Keratinocyte (primary cell): ENCODE data around the gene TEAD2. TPM values are rescaled to one million over a fixed set of nuclear protein-coding genes. Genes with fewer than 3 reads are reported as not detected.
"Not testable (repeated sequence)": the region's sequence is repeated elsewhere in the genome, so short reads cannot be mapped to it uniquely, and the experiment has no call there.

Experiments
- DNase-seq: peaks from one replicate; pipeline ENCODE4 v3.0.0-alpha.2; 2011; ENCODE audit warnings: low read depth, missing footprints, low spot score
- FAIRE-seq: peaks from 2 replicates; lab custom pipeline; 2011; peaks lifted over from hg19 to GRCh38; lab: Jason Lieb, UNC
- H2AFZ ChIP-seq: 2 replicates; pipeline ENCODE4 v1.6.0; 2012; ENCODE audit warnings: low read length, control low read depth, inconsistent platforms; ENCODE audit not compliant: control insufficient read depth
- H3K27ac ChIP-seq: 2 replicates; pipeline ENCODE4 v1.5.1; 2011; ENCODE audit warnings: low read length; ENCODE audit not compliant: control insufficient read depth, insufficient read depth
- H3K27me3 ChIP-seq: 3 replicates; pipeline ENCODE4 v1.6.0; 2011; ENCODE audit warnings: low read length; ENCODE audit not compliant: control insufficient read depth, insufficient read depth; ENCODE audit errors: extremely low read depth
- H3K36me3 ChIP-seq, 2 experiments: 2 replicates in 1 of 2; 3 replicates in 1 of 2; pipeline ENCODE4 v1.5.1; 2011; ENCODE audit warnings: low read length in 2 of 2, mild to moderate bottlenecking in 1 of 2; ENCODE audit not compliant: control insufficient read depth in 2 of 2, insufficient read depth in 2 of 2; ENCODE audit errors: extremely low read depth in 1 of 2
- H3K4me1 ChIP-seq: 3 replicates; pipeline ENCODE4 v1.5.1; 2011; ENCODE audit warnings: low read length; ENCODE audit not compliant: control insufficient read depth, insufficient read depth; ENCODE audit errors: extremely low read depth
- H3K4me2 ChIP-seq: 3 replicates; pipeline ENCODE4 v1.6.0; 2011; ENCODE audit warnings: low read depth, low read length; ENCODE audit not compliant: control insufficient read depth, insufficient read depth; ENCODE audit errors: extremely low read depth
- H3K4me3 ChIP-seq, 3 experiments: fragments of 200-600 bp in 1 of 3; sonication (generic) in 1 of 3; 2 replicates in 2 of 3; 3 replicates in 1 of 3; pipeline ENCODE4 v1.5.1; 2011 to 2016; ENCODE audit warnings: low read length in 3 of 3, mild to moderate bottlenecking in 3 of 3, control low read depth in 2 of 3, inconsistent platforms in 1 of 3, low read depth in 1 of 3, mixed read lengths in 1 of 3, mixed run types in 1 of 3, moderate library complexity in 1 of 3; ENCODE audit not compliant: control insufficient read depth in 2 of 3, insufficient read depth in 2 of 3; ENCODE audit errors: extremely low read depth in 1 of 3
- H3K79me2 ChIP-seq: 2 replicates; pipeline ENCODE4 v1.6.0; 2012; ENCODE audit warnings: low read length; ENCODE audit not compliant: control insufficient read depth, insufficient read depth
- H3K9ac ChIP-seq: 3 replicates; pipeline ENCODE4 v1.6.0; 2011; ENCODE audit warnings: low read length; ENCODE audit not compliant: control insufficient read depth, insufficient read depth; ENCODE audit errors: extremely low read depth
- H3K9me1 ChIP-seq: 3 replicates; pipeline ENCODE4 v1.6.0; 2011; ENCODE audit warnings: low read length; ENCODE audit not compliant: control insufficient read depth, insufficient read depth; ENCODE audit errors: extremely low read depth
- H3K9me3 ChIP-seq: 2 replicates; pipeline ENCODE4 v1.5.1; 2012; ENCODE audit warnings: low read depth, low read length; ENCODE audit not compliant: control insufficient read depth
- H4K20me1 ChIP-seq: 3 replicates; pipeline ENCODE4 v1.6.0; 2011; ENCODE audit warnings: low read length; ENCODE audit not compliant: control insufficient read depth, insufficient read depth; ENCODE audit errors: extremely low read depth
- EZH2 ChIP-seq: IDR thresholded peaks from one replicate; pipeline ENCODE4 v1.6.1; 2012; ENCODE audit warnings: inconsistent platforms, mild to moderate bottlenecking, low read length, moderate library complexity
- dilution Hi-C: fragments of 300-500 bp; cut with MboI; formaldehyde crosslinking; loops from one replicate; pipeline ENCODE4 v1.7.0; 2020; ENCODE audit warnings: low sequenced_read_pairs; ENCODE audit not compliant: extremely low pct_ligation_motif_present
- polyA plus RNA-seq, 5 experiments: library from polyadenylated mRNA; depleted of rRNA in 3 of 5; stranded (reverse) in 3 of 5; stranded (forward) in 1 of 5; unstranded in 1 of 5; fragments of >200 nt; gene quantifications; 1 replicate in 1 of 5; 2 replicates in 3 of 5; 3 replicates in 1 of 5; pipeline versions ENCODE4 v1.2.1 to v1.2.3, GENCODE V29; 2011 to 2012; ENCODE audit warnings: missing spikeins in 2 of 5, low read depth in 1 of 5, low replicate concordance in 1 of 5
- TF ChIP-seq, protein P1 (sequence below), 3 experiments: IDR thresholded peaks in 1 of 3; conservative IDR thresholded peaks in 1 of 3; optimal IDR thresholded peaks in 1 of 3; 2 replicates in 2 of 3; 3 replicates in 1 of 3; pipeline versions ENCODE3 to v1.5.1; 2011; ENCODE audit warnings: low read length in 3 of 3, mild to moderate bottlenecking in 3 of 3, moderate library complexity in 2 of 3, control low read depth in 1 of 3, inconsistent platforms in 1 of 3; ENCODE audit not compliant: insufficient read depth in 2 of 3; ENCODE audit errors: extremely low read depth in 1 of 3

Gene TEAD2
- polyA plus RNA-seq, 1 donor (not counting 4 experiments of a cell fraction or from before 2014, with no cell fraction given): 6.4 TPM

GRCh38 chr19:49374665-49375434, 12.6 kb upstream of the TEAD2 start:
- dilution Hi-C loops: no loop called here
- Histone ChIP-seq H3K9me1 (no peaks in the 10 kb centered on the region), H3K9me3 (no peaks in the 10 kb centered on the region), H4K20me1 (no peaks in the 10 kb centered on the region), H3K9ac (no peak overlapping the region), H2AFZ (no peak overlapping the region), H3K27me3 (no peaks in the 10 kb centered on the region), H3K36me3 (no peaks in the 10 kb centered on the region), H3K27ac (no peak overlapping the region), H3K4me2 (no peak overlapping the region), H3K79me2 (no peaks in the 10 kb centered on the region), H3K4me1 (no peaks in the 10 kb centered on the region), H3K4me3 (no peak overlapping the region)
- DNase-seq (no peak), FAIRE-seq (no peak)
- TF ChIP-seq, protein P1, sequence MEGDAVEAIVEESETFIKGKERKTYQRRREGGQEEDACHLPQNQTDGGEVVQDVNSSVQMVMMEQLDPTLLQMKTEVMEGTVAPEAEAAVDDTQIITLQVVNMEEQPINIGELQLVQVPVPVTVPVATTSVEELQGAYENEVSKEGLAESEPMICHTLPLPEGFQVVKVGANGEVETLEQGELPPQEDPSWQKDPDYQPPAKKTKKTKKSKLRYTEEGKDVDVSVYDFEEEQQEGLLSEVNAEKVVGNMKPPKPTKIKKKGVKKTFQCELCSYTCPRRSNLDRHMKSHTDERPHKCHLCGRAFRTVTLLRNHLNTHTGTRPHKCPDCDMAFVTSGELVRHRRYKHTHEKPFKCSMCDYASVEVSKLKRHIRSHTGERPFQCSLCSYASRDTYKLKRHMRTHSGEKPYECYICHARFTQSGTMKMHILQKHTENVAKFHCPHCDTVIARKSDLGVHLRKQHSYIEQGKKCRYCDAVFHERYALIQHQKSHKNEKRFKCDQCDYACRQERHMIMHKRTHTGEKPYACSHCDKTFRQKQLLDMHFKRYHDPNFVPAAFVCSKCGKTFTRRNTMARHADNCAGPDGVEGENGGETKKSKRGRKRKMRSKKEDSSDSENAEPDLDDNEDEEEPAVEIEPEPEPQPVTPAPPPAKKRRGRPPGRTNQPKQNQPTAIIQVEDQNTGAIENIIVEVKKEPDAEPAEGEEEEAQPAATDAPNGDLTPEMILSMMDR (optimal IDR thresholded peaks at IDR 0.05 in 1 of 3, IDR thresholded peaks at IDR 0.05 in 1 of 3, conservative IDR thresholded peaks at IDR 0.05 in 1 of 3; ENCODE audit: extremely low read depth in 1 of 3, insufficient read depth in 2 of 3, low read length in 3 of 3): no peak
- no peak for TF ChIP-seq EZH2

- H3K4me2 ChIP-seq, H3K4me1 ChIP-seq, DNase-seq, H3K9me3 ChIP-seq, H3K27ac ChIP-seq, H3K9ac ChIP-seq, H3K79me2 ChIP-seq, H3K27me3 ChIP-seq, FAIRE-seq, H2AFZ ChIP-seq, H3K4me3 ChIP-seq, H3K9me1 ChIP-seq, H4K20me1 ChIP-seq, H3K36me3 ChIP-seq, dilution Hi-C loops: not testable (repeated sequence)
Measured at GRCh38 chr19:49373174-49373573, 11.0 kb upstream of the TEAD2 start.

DNA sequence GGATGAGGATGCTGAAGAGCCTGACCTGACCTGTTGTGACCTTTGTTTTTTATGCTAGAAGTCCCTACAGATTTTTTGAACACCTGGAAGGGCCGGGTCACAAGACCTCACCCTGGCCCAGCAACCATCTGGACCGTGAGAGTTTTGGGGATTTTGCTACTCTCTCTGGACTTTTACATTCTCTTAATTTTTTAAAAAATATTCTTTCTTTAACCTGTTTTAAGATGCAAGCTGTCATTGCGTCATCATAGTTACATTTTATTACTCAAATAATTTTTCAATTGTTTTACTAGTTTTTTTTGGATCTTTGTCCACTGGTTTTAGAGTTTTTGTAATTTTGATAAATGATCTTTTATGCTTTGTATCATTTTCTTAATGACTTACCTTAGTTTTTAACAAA, 9.0 kb upstream of the TEAD2 start:
- peaks cover 9% of the 10 kb centered on the region for H3K9me3 ChIP-seq
- DNase-seq (no peak), FAIRE-seq (no peak)
- H3K9me1 ChIP-seq: no peaks in the 10 kb centered on the region
- H3K79me2 ChIP-seq: no peaks in the 10 kb centered on the region
- TF ChIP-seq, protein P1 (optimal IDR thresholded peaks at IDR 0.05 in 1 of 3, IDR thresholded peaks at IDR 0.05 in 1 of 3, conservative IDR thresholded peaks at IDR 0.05 in 1 of 3; ENCODE audit: extremely low read depth in 1 of 3, insufficient read depth in 2 of 3, low read length in 3 of 3): no peak
- TF ChIP-seq EZH2: no peak
- H3K27me3 ChIP-seq: no peaks in the 10 kb centered on the region
- H3K27ac ChIP-seq: no peak overlapping the region
- H3K4me3 ChIP-seq: no peak overlapping the region
- H3K9ac ChIP-seq: no peak overlapping the region
- no peak overlapping the region for H2AFZ ChIP-seq
- H3K36me3 ChIP-seq: no peaks in the 10 kb centered on the region
- H3K4me2 ChIP-seq: no peak overlapping the region
- no peaks in the 10 kb centered on the region for H4K20me1 ChIP-seq
- H3K4me1 ChIP-seq: no peaks in the 10 kb centered on the region
- dilution Hi-C loops: no loop called here
